ENCODE data around the gene PNLIPRP3. TPM values are rescaled to one million over a fixed set of nuclear protein-coding genes. Genes with fewer than 3 reads are reported as not detected.

The PNLIPRP3 gene
- total and polyA plus RNA-seq, 10 of the 15 experiments (the other 5 are each of a cell fraction or from before 2014, with no cell fraction given): 0.03 TPM; not detected in 9

DNA sequence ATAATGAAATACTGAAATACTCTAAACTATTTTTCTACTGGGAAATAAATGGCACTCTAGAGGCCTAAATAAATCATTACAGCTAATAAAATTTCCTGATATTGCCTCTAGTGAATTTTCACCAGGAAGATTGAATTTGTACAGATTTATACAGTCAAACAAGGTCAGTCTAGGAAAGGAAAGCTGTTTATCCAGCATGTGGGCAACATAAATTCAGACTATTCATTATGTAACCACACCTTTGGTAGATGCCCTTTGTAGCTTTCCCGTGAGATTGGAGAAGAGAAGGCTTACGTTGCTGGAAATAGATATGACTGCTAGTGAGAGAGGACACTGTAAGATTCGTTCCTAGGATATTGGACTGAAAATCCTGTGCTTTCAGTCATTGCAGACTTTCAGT lies 82.9 kb downstream of the PNLIPRP3 start:
- ChIA-PET CTCF (interaction anchor here (0.8 to 1.0 kb wide), 2 partner anchors 11 to 14 kb away, joined by 3 read pairs; no protein-coding TSS in a partner anchor), RAD21 (ENCODE audit: unreplicated experiment) (no interaction called here), SMC1A (ENCODE audit: uncharacterized antibody, unreplicated experiment) (no interaction called here), POLR2A (no interaction called here)
- H3K36me3 ChIP-seq (ENCODE audit: control insufficient read depth in 2 of 2, insufficient read depth in 2 of 2, low read length in 1 of 2): no peaks in the 10 kb centered on the region
- H2AFZ ChIP-seq (ENCODE audit: control insufficient read depth, low read depth, low read length): no peak overlapping the region
- no peak overlapping the region for H3K4me2 ChIP-seq (ENCODE audit: control insufficient read depth, insufficient read depth)
- in situ Hi-C loops (cut with MboI) (no loop called here), intact Hi-C loops (cut with micrococcal nuclease; ENCODE audit: unreplicated experiment) (no loop called here)
- H3K79me2 ChIP-seq (ENCODE audit: control insufficient read depth, insufficient read depth, low read length): no peaks in the 10 kb centered on the region
- H3K9ac ChIP-seq (ENCODE audit: control insufficient read depth, insufficient read depth, low read length): no peak overlapping the region
- no peak for FAIRE-seq
- no peaks in the 10 kb centered on the region for H3K27me3 ChIP-seq (replicated peaks in 1 of 2; ENCODE audit: control insufficient read depth in 2 of 2, insufficient read depth in 2 of 2, low read length in 1 of 2)
- no peaks in the 10 kb centered on the region for H4K20me1 ChIP-seq (ENCODE audit: control insufficient read depth, insufficient read depth)
- H3K9me3 ChIP-seq (replicated peaks; ENCODE audit: control insufficient read depth, insufficient read depth, low read length): no peaks in the 10 kb centered on the region
- no peak for ATAC-seq
- no peak overlapping the region for H3K4me3 ChIP-seq
- H3K27ac ChIP-seq (ENCODE audit: control insufficient read depth, insufficient read depth): no peak overlapping the region
- TF ChIP-seq SMC3 (IDR thresholded peaks at IDR 0.05; ENCODE audit: borderline replicate concordance, low read length): no peak
- no TSS peak for BruUV-seq (replicated peaks)
- DNase-seq (ENCODE audit: low read depth, low spot score): no peak
- H3K4me1 ChIP-seq (ENCODE audit: control insufficient read depth, insufficient read depth, low read length): no peaks in the 10 kb centered on the region
- WGBS (ENCODE audit: insufficient coverage, insufficient replicate concordance, low lambda C conversion rate, missing lambda C conversion rate): 7% methylated on average over 3 of the region's 3 CpGs

DNA sequence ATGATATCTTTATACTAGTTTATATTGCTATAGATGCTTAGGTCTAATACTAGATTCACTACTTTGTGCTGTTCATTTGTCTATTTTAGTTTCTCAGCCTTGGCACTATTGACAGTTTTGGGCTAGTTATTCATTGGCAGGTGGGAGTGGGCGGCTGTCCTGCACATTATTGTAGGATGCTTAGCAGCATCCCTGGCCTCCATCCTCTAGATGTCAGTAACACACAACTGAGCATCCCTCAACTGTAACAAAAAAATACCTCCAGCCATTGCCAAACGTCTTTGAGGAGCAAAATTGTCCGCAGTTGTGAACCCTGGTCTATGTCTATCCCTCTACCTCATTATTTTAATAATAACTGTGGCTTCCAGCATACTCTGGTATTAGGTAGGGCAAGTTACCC lies 83.7 kb downstream of the PNLIPRP3 start:
- DNase-seq (ENCODE audit: low read depth, low spot score) (no peak), ATAC-seq (no peak), FAIRE-seq (no peak)
- Histone ChIP-seq H3K9me3 (replicated peaks; ENCODE audit: control insufficient read depth, insufficient read depth, low read length) (no peaks in the 10 kb centered on the region), H3K9ac (ENCODE audit: control insufficient read depth, insufficient read depth, low read length) (no peak overlapping the region), H3K36me3 (ENCODE audit: control insufficient read depth in 2 of 2, insufficient read depth in 2 of 2, low read length in 1 of 2) (no peaks in the 10 kb centered on the region), H3K27me3 (replicated peaks in 1 of 2; ENCODE audit: control insufficient read depth in 2 of 2, insufficient read depth in 2 of 2, low read length in 1 of 2) (no peaks in the 10 kb centered on the region), H3K79me2 (ENCODE audit: control insufficient read depth, insufficient read depth, low read length) (no peaks in the 10 kb centered on the region), H3K4me3 (no peak overlapping the region), H3K4me2 (ENCODE audit: control insufficient read depth, insufficient read depth) (no peak overlapping the region), H4K20me1 (ENCODE audit: control insufficient read depth, insufficient read depth) (no peaks in the 10 kb centered on the region), H2AFZ (ENCODE audit: control insufficient read depth, low read depth, low read length) (no peak overlapping the region), H3K27ac (ENCODE audit: control insufficient read depth, insufficient read depth) (no peak overlapping the region), H3K4me1 (ENCODE audit: control insufficient read depth, insufficient read depth, low read length) (no peaks in the 10 kb centered on the region)
- CTCF ChIA-PET: interaction anchor here (0.8 kb wide), 1 partner anchor 11 kb away, joined by 3 read pairs; no protein-coding TSS in a partner anchor
- TF ChIP-seq, protein P1, sequence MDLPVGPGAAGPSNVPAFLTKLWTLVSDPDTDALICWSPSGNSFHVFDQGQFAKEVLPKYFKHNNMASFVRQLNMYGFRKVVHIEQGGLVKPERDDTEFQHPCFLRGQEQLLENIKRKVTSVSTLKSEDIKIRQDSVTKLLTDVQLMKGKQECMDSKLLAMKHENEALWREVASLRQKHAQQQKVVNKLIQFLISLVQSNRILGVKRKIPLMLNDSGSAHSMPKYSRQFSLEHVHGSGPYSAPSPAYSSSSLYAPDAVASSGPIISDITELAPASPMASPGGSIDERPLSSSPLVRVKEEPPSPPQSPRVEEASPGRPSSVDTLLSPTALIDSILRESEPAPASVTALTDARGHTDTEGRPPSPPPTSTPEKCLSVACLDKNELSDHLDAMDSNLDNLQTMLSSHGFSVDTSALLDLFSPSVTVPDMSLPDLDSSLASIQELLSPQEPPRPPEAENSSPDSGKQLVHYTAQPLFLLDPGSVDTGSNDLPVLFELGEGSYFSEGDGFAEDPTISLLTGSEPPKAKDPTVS (IDR thresholded peaks at IDR 0.05; ENCODE audit: low read depth, low read length): no peak
- TF ChIP-seq CBFB (IDR thresholded peaks at IDR 0.05; ENCODE audit: low read depth): no peak
- no peak for TF ChIP-seq ATF2 (IDR thresholded peaks at IDR 0.05; ENCODE audit: low read length)
- TF ChIP-seq TBL1XR1 (IDR thresholded peaks at IDR 0.05; ENCODE audit: low read depth, low read length): no peak
- no peak for TF ChIP-seq POLR2AphosphoS5 (IDR thresholded peaks at IDR 0.05; ENCODE audit: low read length)
- no peak for TF ChIP-seq EZH2 (IDR thresholded peaks at IDR 0.05; ENCODE audit: borderline replicate concordance, control insufficient read depth, low read depth, low read length)
- RAD21 ChIA-PET (ENCODE audit: unreplicated experiment): no interaction called here
- POLR2A ChIA-PET: no interaction called here
- intact Hi-C loops (cut with micrococcal nuclease; ENCODE audit: unreplicated experiment) (no loop called here), in situ Hi-C loops (cut with MboI) (no loop called here)
- SMC1A ChIA-PET (ENCODE audit: uncharacterized antibody, unreplicated experiment): no interaction called here
- BruUV-seq (replicated peaks): no TSS peak
- 21% methylated on average over 3 of the region's 3 CpGs for WGBS (ENCODE audit: insufficient coverage, insufficient replicate concordance, low lambda C conversion rate, missing lambda C conversion rate)
